Small intestine (tissue), 7 donors: Measurements from ENCODE around the gene NKG7. TPM values are rescaled to one million over a fixed set of nuclear protein-coding genes. Genes with fewer than 3 reads are reported as not detected.
A peak's percentile ranks its signal among the peaks of the same experiment; 100 is the strongest.

Experiments used
- DNase-seq, 2 donors: peaks; one replicate each; pipeline versions ENCODE4 v3.0.0 to v3.0.0-alpha.2; 2013
- FAIRE-seq: peaks from 2 replicates; lab custom pipeline; 2012; peaks lifted over from hg19 to GRCh38; lab: Jason Lieb, UNC
- H3K27ac ChIP-seq, 3 donors: one replicate each; pipeline ENCODE4 v1.5.1; 2013; ENCODE audit warnings: low read length in 2 of 3, mild to moderate bottlenecking in 2 of 3, control low read depth in 1 of 3, inconsistent platforms in 1 of 3, low read depth in 1 of 3, moderate library complexity in 1 of 3
- H3K27me3 ChIP-seq, 3 donors: one replicate each; pipeline ENCODE4 v1.6.1; 2013; ENCODE audit warnings: low read length in 3 of 3, inconsistent platforms in 1 of 3; ENCODE audit not compliant: control insufficient read depth in 3 of 3, insufficient read depth in 3 of 3
- H3K36me3 ChIP-seq, 3 donors: one replicate each; pipeline ENCODE4 v1.6.1; 2013; ENCODE audit warnings: low read length in 3 of 3, inconsistent platforms in 1 of 3, low read depth in 1 of 3, mild to moderate bottlenecking in 1 of 3, moderate library complexity in 1 of 3; ENCODE audit not compliant: control insufficient read depth in 3 of 3, insufficient read depth in 2 of 3
- H3K4me1 ChIP-seq, 3 donors: one replicate each; pipeline ENCODE4 v1.6.1; 2013; ENCODE audit warnings: low read length in 2 of 3, inconsistent platforms in 1 of 3, low read depth in 1 of 3, mild to moderate bottlenecking in 1 of 3, moderate library complexity in 1 of 3; ENCODE audit not compliant: control insufficient read depth in 3 of 3, insufficient read depth in 2 of 3
- H3K4me3 ChIP-seq, 3 donors: one replicate each; pipeline ENCODE4 v1.5.1; 2013; ENCODE audit warnings: low read length in 3 of 3, control low read depth in 1 of 3, inconsistent platforms in 1 of 3, low read depth in 1 of 3, mild to moderate bottlenecking in 1 of 3, moderate library complexity in 1 of 3
- H3K9me3 ChIP-seq, 2 donors: one replicate each; pipeline ENCODE4 v1.6.1; 2013; ENCODE audit warnings: low read depth in 1 of 2, low read length in 1 of 2; ENCODE audit not compliant: control insufficient read depth in 2 of 2, insufficient read depth in 1 of 2
- WGBS, 3 donors: extraction: QIAGEN DNeasy Blood & Tissue Kit; methylation state at CpG; one replicate each; pipeline ENCODE4 v1.1.7; 2013; 5-methylcytosine and 5-hydroxymethylcytosine counted together
- polyA plus RNA-seq, 4 donors: library from polyadenylated mRNA; stranded (reverse) in 3 of 4; unstranded in 1 of 4; fragments of 200-250 nt in 3 of 4; fragments of 120-200 nt in 1 of 4; gene quantifications; one replicate each; pipeline versions ENCODE4 v1.2.1 to v1.2.3, GENCODE V29; 2013
- donor health status: healthy with polysubstance abuse.
- donor health status: control.
- donor health status: control.
- donor health status: Bipolar disorder and iron deficiency.
- donor health status: healthy.

Gene NKG7
- polyA plus RNA-seq, 4 donors, result 3.6 to 6.7 (median 5.5) TPM

DNA sequence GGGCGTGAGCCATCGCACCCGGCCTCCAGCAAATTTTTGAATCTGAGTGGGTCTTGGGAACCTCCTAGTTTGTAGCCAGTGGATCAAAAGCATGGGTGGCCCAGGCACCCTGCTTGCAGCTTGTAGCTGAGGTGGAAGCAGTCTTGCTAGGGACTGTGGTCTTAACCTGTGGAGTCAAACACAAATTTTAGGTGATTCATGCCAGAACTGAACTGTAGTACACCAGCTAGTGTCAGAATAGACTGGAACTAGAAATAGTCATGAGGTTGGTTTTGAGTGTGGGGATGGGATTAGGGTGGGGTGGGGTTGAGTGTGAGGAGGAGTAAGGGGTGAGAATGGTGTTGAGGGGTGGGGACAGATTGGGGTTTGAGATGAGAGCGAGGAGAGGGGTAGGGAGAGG is 9.6 kb upstream of the NKG7 start:
- WGBS, 3 donors, result 95 to 99% (median 98%) methylated on average over 4 of the region's 4 CpGs
- Histone ChIP-seq H3K4me1 (no peaks in the 10 kb centered on the region), H3K4me3 (no peak overlapping the region), H3K27ac (no peak overlapping the region), H3K36me3 (no peaks in the 10 kb centered on the region), H3K27me3 (no peaks in the 10 kb centered on the region), H3K9me3 (peaks cover 0 to 3% of the 10 kb centered on the region in 2 donors)
- FAIRE-seq, result no peak
- no peak for DNase-seq

DNA sequence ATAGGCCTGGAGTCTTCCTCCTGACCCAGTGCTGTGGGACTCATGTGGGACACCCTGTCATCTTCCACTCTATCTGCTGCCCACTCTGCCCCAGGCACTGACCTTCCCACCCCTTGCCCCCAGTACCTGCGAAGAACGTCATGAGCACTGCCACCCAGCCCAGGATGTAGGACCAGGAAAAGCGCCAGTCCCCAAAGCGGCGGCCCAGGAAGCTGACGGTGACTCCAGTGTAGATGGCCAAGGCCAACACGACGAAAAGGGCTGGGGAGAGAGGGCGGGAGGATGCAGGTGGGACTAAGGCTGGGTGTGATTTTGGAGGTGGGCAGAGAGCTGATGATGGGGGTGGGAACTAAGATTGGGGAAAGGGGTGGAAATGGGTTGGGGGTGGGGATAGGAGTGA is 7.9 kb upstream of the NKG7 start:
- WGBS, 3 donors, result 92 to 95% (median 94%) methylated on average over 9 of the region's 9 CpGs
- Histone ChIP-seq H3K4me1 (no peaks in the 10 kb centered on the region), H3K9me3 (peaks cover 0 to 3% of the 10 kb centered on the region in 2 donors), H3K36me3 (no peaks in the 10 kb centered on the region), H3K27me3 (no peaks in the 10 kb centered on the region), H3K4me3 (no peak overlapping the region), H3K27ac (no peak overlapping the region)
- DNase-seq (no peak), FAIRE-seq (no peak)

DNA sequence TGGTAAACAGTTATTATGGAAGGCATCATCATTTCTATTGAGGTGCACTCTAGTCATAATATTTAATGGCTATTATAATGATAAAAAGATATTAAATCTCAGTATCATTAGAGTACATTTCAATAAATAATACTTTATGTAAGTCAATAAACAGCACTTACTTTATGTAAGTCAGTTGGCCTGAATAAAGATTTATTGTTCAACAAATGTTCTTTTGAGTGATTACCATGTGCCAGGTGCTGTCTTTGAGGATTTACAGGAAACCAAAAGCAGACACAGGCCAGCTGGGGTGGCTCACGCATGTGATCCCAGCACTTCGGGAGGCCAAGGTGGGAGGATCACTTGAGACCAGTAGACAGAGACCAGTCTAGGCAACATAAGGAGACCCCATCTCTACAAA is 5.0 kb upstream of the NKG7 start:
- Histone ChIP-seq H3K27me3 (no peaks in the 10 kb centered on the region), H3K4me3 (no peak overlapping the region), H3K4me1 (no peaks in the 10 kb centered on the region), H3K27ac (no peak overlapping the region), H3K9me3 (peaks cover 0 to 3% of the 10 kb centered on the region in 2 donors), H3K36me3 (no peaks in the 10 kb centered on the region)
- FAIRE-seq, result no peak
- DNase-seq, result no peak
- 78 to 89% (median 80%) methylated on average over 2 of the region's 2 CpGs for WGBS, 3 donors

DNA sequence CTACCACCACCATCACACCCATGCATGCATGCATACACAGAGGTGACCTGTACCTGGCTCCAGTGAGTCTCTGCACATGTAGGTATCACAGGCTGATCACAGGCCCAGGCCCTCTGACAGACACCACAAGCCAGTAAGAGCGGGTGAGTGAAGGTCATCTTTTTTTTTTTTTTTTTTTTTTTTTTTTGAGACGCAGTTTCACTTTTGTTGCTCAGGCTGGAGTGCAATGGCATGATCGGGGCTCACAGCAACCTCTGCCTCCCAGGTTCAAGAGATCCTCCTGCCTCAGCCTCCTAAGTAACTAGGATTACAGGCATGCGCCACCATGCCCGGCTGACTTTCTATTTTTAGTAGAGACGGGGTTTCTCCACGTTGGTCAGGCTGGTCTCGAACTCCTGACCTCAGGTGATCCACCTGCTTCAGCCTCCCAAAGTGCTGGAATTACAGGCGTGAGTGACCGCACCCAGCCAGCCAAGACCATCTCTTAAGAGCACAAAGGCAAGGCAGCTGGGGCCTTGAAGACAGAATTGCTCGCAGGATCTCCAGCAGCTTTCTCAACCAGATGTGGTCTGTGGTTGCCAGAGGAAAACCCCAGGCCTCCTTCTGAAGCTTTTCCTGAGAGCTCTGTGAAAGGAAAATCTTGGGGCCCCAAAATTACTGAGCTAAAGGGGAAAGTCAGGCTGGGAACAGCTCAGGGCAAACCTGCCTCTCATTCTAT is 3.2 kb upstream of the NKG7 start:
- H3K36me3 ChIP-seq, result no peaks in the 10 kb centered on the region
- no peak overlapping the region for H3K4me3 ChIP-seq
- H3K27me3 ChIP-seq, result no peaks in the 10 kb centered on the region
- no peaks in the 10 kb centered on the region for H3K4me1 ChIP-seq
- no peaks in the 10 kb centered on the region for H3K9me3 ChIP-seq
- 45 to 50% (median 46%) methylated on average over 10 to 11 of the region's 11 CpGs for WGBS, 3 donors
- no peak overlapping the region for H3K27ac ChIP-seq
- DNase-seq (peak in 1 of 2 donors; percentile 27), FAIRE-seq (no peak)

DNA sequence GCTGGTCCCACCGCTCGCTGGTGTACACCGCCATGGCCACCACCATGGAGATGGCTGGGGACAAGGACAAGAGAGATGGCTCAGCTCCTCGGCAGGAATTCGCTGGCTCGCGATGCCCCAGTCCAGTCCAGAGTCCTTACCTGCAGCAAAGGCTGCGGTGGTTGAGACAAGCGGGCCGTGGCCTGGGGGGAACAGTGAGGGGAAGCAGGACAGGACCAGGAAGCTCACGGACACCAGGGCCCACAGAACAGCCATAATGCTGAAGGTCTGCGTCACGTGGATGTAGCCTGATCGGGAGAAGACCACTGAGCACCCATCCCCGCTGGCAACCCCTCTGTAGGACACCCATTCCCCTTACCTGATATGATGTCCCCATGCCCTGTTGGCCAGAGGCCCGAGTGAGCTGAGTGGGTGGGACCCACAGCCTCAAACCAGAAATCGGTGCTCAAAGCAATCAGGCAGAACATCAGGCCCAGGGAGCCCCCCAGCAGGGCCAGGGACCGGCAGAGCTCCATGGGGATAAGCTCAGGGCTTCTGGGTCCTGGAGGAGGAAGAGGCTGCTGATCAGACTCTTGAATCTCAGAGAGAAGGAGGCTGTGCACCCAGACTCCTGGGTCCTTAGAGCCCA is 319 bp downstream of the NKG7 start:
- H3K4me3 ChIP-seq, result peak overlapping the region in 1 of 3 donors; percentile 26
- H3K27ac ChIP-seq, result peak overlapping the region in 2 of 3 donors; percentile 68 to 72
- no peaks in the 10 kb centered on the region for H3K36me3 ChIP-seq
- no peaks in the 10 kb centered on the region for H3K27me3 ChIP-seq
- no peaks in the 10 kb centered on the region for H3K9me3 ChIP-seq
- FAIRE-seq (no peak), DNase-seq (no peak)
- peaks cover 0 to 6% (median 0%) of the 10 kb centered on the region in 3 donors for H3K4me1 ChIP-seq
- 61 to 82% (median 81%) methylated on average over 18 of the region's 18 CpGs for WGBS, 3 donors

DNA sequence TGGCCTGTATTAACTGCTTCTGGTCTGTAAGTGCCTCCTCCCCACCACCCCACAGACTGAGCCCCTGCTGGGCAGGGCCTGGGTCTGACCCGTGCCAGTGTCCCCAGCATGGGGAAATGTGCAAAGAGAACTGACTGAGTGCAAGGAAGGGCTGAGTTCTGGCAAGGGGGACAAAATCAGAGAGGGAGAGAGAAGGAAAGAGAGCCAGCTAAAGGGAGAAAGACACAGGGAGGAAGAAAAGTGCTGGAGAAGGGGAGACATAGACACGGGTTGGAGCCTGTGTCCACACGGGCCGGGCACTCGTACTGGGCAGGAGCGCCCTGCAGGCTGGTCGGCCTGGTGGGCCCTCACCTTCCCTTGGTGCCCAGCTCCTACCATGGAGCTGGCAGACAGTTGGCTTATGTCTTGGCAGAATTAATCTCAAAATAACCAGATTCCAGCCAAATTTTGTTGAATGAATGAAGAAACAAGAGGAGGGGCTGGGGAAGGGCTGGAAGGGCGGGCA is 1.2 kb downstream of the NKG7 start:
- peak overlapping the region in 1 of 3 donors; percentile 6 for H3K27ac ChIP-seq

DNA sequence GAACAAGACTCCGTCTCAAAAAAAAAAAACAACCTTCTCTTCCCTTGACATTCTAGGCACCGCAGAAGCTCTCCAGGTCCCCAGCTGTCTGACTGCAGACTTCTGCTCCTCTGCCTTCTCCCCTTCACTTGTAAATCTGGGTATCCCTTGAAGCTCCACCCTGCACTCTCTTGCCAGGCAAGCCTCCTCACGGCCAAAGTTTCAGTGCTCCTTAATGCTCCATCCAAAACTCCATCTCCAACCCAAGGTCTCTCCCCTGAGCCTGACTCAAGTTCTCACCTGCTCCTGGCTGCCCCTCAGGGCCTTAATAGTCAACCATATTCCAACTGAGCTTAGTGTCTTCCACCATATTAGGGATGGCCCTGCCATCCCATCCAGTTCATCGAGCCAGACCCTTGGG is 2.2 kb downstream of the NKG7 start:
- Histone ChIP-seq H3K36me3 (no peaks in the 10 kb centered on the region), H3K27ac (peak overlapping the region in 1 of 3 donors; percentile 8), H3K4me1 (peaks cover 0 to 6% (median 0%) of the 10 kb centered on the region in 3 donors), H3K4me3 (no peak overlapping the region), H3K9me3 (no peaks in the 10 kb centered on the region), H3K27me3 (no peaks in the 10 kb centered on the region)
- 63 to 80% (median 72%) methylated on average over 3 to 4 of the region's 4 CpGs for WGBS, 3 donors
- FAIRE-seq (no peak), DNase-seq (no peak)

More for the DNA sequence above, 1.2 kb downstream of the NKG7 start:
- H3K36me3 ChIP-seq, result no peaks in the 10 kb centered on the region
- peaks cover 0 to 6% (median 0%) of the 10 kb centered on the region in 3 donors for H3K4me1 ChIP-seq
- peak overlapping the region in 1 of 3 donors; percentile 26 for H3K4me3 ChIP-seq
- no peaks in the 10 kb centered on the region for H3K9me3 ChIP-seq
- no peak for DNase-seq
- WGBS, 3 donors, result 67 to 81% (median 77%) methylated on average over 8 of the region's 8 CpGs
- no peak for FAIRE-seq
- no peaks in the 10 kb centered on the region for H3K27me3 ChIP-seq

DNA sequence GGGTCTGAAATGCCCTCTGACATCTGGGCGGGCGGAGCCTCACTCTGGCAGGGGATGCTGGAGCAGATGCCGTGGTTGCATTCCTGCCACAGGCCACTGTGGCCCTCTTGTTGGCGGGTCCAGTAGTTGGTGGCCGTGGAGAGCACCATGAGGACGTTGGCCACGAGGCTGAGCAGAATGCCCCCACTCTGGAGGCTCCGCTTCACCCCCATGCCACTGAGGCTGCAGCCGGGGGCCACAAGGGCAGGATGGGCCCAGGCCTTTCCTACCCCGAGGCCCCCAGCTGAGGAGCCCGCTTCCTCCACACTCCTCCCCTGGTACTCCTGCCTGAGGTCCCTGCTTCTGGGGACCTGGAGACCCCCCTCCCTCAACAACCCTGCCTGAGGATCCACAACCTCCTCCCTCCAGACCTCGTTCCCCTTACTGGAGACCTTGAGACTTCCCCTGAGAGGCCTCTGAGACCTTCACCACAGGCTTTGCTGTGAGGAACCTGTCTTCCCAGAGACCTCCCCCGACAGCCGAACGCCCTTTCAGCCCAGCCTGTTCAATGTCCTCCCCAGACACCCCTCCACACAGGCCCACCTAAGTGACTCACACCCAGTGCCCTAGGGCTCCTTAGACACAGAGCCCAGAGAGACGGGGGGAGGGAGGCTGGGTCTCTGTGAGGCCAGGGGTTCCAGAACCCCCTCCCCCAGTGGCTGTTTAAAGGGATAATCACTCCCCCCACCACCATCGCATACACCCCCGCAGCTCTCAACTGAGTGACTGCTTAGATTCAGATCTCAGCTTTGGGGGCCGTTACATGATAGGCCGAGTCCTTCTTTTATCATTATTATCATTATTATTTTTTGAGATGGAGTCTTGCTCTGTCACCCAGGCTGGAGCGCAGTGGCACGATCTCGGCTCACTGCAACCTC is 3.8 kb downstream of the NKG7 start, which contains the start of gene CLDND2:
Gene CLDND2 (minus strand): TSS at position 638 of the 917 bp plus-strand sequence. CDS start 426 bp downstream, at position 212.
- no peaks in the 10 kb centered on the region for H3K9me3 ChIP-seq
- H3K4me1 ChIP-seq, result peaks cover 0 to 17% (median 0%) of the 10 kb centered on the region in 3 donors
- H3K4me3 ChIP-seq, result peak within 1 kb of the TSS; percentile 54 to 67 (median 64)
- DNase-seq, result peak in 1 of 2 donors; percentile 10
- FAIRE-seq, result no peak
- H3K36me3 ChIP-seq, result peaks cover 0 to 5% (median 0%) of the 10 kb centered on the region in 3 donors
- H3K27me3 ChIP-seq, result no peaks in the 10 kb centered on the region
- H3K27ac ChIP-seq, result peak within 1 kb of the TSS; percentile 58 to 89 (median 75)
- WGBS, 3 donors, result 57 to 65% (median 60%) methylated on average over 19 to 23 of the region's 23 CpGs
